KBM-7 (cell line): ENCODE data around the gene EYA2.
"Not testable (repeated sequence)": the region's sequence is repeated elsewhere in the genome, so short reads cannot be mapped to it uniquely, and the experiment has no call there.

Experiments
- DNase-seq: peaks from one replicate; pipeline ENCODE4 v3.0.0-alpha.2; 2015
- in situ Hi-C: fragments of 300-500 bp; cut with MboI; formaldehyde crosslinking; loops from 2 replicates; pipeline ENCODE4 v1.14.3; 2020; ENCODE audit warnings: low sequenced_read_pairs, low pct_unique_long_range_greater_than_20kb, mixed read lengths

EYA2 gene

GRCh38 chr20:46946181-46946624, 51.6 kb downstream of the EYA2 start:
- in situ Hi-C loops = no loop called here
- DNase-seq = no peak

- in situ Hi-C loops = no loop called here
- no peak for DNase-seq
Observed at GRCh38 chr20:46946796-46947195, 52.2 kb downstream of the EYA2 start.

- in situ Hi-C loops = no loop called here
- no peak for DNase-seq
Observed at GRCh38 chr20:46948081-46948480, 53.4 kb downstream of the EYA2 start.

- DNase-seq = no peak
- in situ Hi-C loops = no loop called here
Observed at GRCh38 chr20:46951405-46951804, 56.8 kb downstream of the EYA2 start.

- in situ Hi-C loops = no loop called here
- no peak for DNase-seq
Observed at GRCh38 chr20:46951840-46952497, 57.3 kb downstream of the EYA2 start.

GRCh38 chr20:46953596-46953995, 59.0 kb downstream of the EYA2 start:
- DNase-seq = no peak
- in situ Hi-C loops = no loop called here

GRCh38 chr20:46954490-46955038, 59.9 kb downstream of the EYA2 start:
- no peak for DNase-seq
- in situ Hi-C loops = no loop called here

- in situ Hi-C loops = no loop called here
- no peak for DNase-seq
Observed at GRCh38 chr20:46955601-46956556, 61.2 kb downstream of the EYA2 start.

- DNase-seq = no peak
- in situ Hi-C loops = no loop called here
Observed at GRCh38 chr20:46959081-46959692, 64.5 kb downstream of the EYA2 start.

- DNase-seq = no peak
- in situ Hi-C loops = no loop called here
Observed at GRCh38 chr20:46959821-46960220, 65.2 kb downstream of the EYA2 start.

- DNase-seq = no peak
- in situ Hi-C loops = no loop called here
Observed at GRCh38 chr20:46960536-46960935, 65.9 kb downstream of the EYA2 start.

GRCh38 chr20:46961968-46962367, 67.3 kb downstream of the EYA2 start:
- DNase-seq, in situ Hi-C loops: not testable (repeated sequence)

- DNase-seq = no peak
- in situ Hi-C loops = no loop called here
Observed at GRCh38 chr20:46962452-46963195, 68.0 kb downstream of the EYA2 start.

GRCh38 chr20:46963196-46963529, 68.5 kb downstream of the EYA2 start:
- DNase-seq = no peak
- in situ Hi-C loops = no loop called here

- DNase-seq = no peak
- in situ Hi-C loops = no loop called here
Observed at GRCh38 chr20:46963758-46964617, 69.3 kb downstream of the EYA2 start.

GRCh38 chr20:46964618-46965455, 70.2 kb downstream of the EYA2 start:
- no peak for DNase-seq
- in situ Hi-C loops = no loop called here

GRCh38 chr20:46965477-46965876, 70.8 kb downstream of the EYA2 start:
- in situ Hi-C loops = no loop called here
- DNase-seq = no peak
